ENCODE measurements around the gene APOL4.
A peak's percentile ranks its signal among the peaks of the same experiment; 100 is the strongest.
"Not testable (repeated sequence)": the region's sequence is repeated elsewhere in the genome, so short reads cannot be mapped to it uniquely, and the experiment has no call there.

APOL4 gene

GRCh38 chr22:36160499-36160942, 41.1 kb downstream of the APOL4 start, which contains the start of gene APOL3:
TSS of gene APOL3 (minus strand) at chr22:36160755. CDS start at chr22:36149055, 11,700 bp downstream.
- Histone ChIP-seq H3K4me1 (ENCODE audit: insufficient read depth, low read length) (peaks cover 31% of the 10 kb centered on the region), H3K27ac (ENCODE audit: low read depth, low read length) (peak within 1 kb of the TSS; percentile 65), H3K4me3 (ENCODE audit: low read depth in 1 of 2, low read length in 2 of 2) (peak within 1 kb of the TSS; percentile 6 to 61), H3K36me3 (ENCODE audit: insufficient read depth, low read length) (no peaks in the 10 kb centered on the region), H3K27me3 (ENCODE audit: control insufficient read depth in 1 of 2, insufficient read depth in 2 of 2, low read length in 2 of 2) (no peaks in the 10 kb centered on the region), H3K9ac (ENCODE audit: low read length) (peak within 1 kb of the TSS; percentile 32), H3K9me3 (ENCODE audit: low read length) (no peaks in the 10 kb centered on the region)

GRCh38 chr22:36156515-36157419, 44.8 kb downstream of the APOL4 start:
- no peaks in the 10 kb centered on the region for H3K36me3 ChIP-seq (ENCODE audit: insufficient read depth, low read length)
- H3K4me3 ChIP-seq (ENCODE audit: low read depth in 1 of 2, low read length in 2 of 2) = peak overlapping the region; percentile 41 to 78
- peaks cover 51% of the 10 kb centered on the region for H3K4me1 ChIP-seq (ENCODE audit: insufficient read depth, low read length)
- H3K27me3 ChIP-seq (ENCODE audit: control insufficient read depth in 1 of 2, insufficient read depth in 2 of 2, low read length in 2 of 2) = no peaks in the 10 kb centered on the region
- H3K27ac ChIP-seq (ENCODE audit: low read depth, low read length) = peak overlapping the region; percentile 91
- no peaks in the 10 kb centered on the region for H3K9me3 ChIP-seq (ENCODE audit: low read length)
- peak overlapping the region; percentile 59 for H3K9ac ChIP-seq (ENCODE audit: low read length)

- Histone ChIP-seq H3K4me1 (ENCODE audit: insufficient read depth, low read length) (peaks cover 50% of the 10 kb centered on the region), H3K4me3 (ENCODE audit: low read depth in 1 of 2, low read length in 2 of 2) (peak overlapping the region in 1 of 2 donors; percentile 78), H3K36me3 (ENCODE audit: insufficient read depth, low read length) (no peaks in the 10 kb centered on the region), H3K27ac (ENCODE audit: low read depth, low read length) (peak overlapping the region; percentile 91), H3K9me3 (ENCODE audit: low read length) (no peaks in the 10 kb centered on the region), H3K9ac (ENCODE audit: low read length) (peak overlapping the region; percentile 59), H3K27me3 (ENCODE audit: control insufficient read depth in 1 of 2, insufficient read depth in 2 of 2, low read length in 2 of 2) (no peaks in the 10 kb centered on the region)
Observed at GRCh38 chr22:36156119-36156514, 45.5 kb downstream of the APOL4 start.

- H3K9ac ChIP-seq (ENCODE audit: low read length) = no peak overlapping the region
- H3K9me3 ChIP-seq (ENCODE audit: low read length) = no peaks in the 10 kb centered on the region
- no peaks in the 10 kb centered on the region for H3K36me3 ChIP-seq (ENCODE audit: insufficient read depth, low read length)
- no peaks in the 10 kb centered on the region for H3K27me3 ChIP-seq (ENCODE audit: control insufficient read depth in 1 of 2, insufficient read depth in 2 of 2, low read length in 2 of 2)
- H3K4me3 ChIP-seq (ENCODE audit: low read depth in 1 of 2, low read length in 2 of 2) = peak overlapping the region in 1 of 2 donors; percentile 15
- peak overlapping the region; percentile 91 for H3K27ac ChIP-seq (ENCODE audit: low read depth, low read length)
- H3K4me1 ChIP-seq (ENCODE audit: insufficient read depth, low read length) = peaks cover 46% of the 10 kb centered on the region
Observed at GRCh38 chr22:36155702-36156101, 45.9 kb downstream of the APOL4 start.

DNA sequence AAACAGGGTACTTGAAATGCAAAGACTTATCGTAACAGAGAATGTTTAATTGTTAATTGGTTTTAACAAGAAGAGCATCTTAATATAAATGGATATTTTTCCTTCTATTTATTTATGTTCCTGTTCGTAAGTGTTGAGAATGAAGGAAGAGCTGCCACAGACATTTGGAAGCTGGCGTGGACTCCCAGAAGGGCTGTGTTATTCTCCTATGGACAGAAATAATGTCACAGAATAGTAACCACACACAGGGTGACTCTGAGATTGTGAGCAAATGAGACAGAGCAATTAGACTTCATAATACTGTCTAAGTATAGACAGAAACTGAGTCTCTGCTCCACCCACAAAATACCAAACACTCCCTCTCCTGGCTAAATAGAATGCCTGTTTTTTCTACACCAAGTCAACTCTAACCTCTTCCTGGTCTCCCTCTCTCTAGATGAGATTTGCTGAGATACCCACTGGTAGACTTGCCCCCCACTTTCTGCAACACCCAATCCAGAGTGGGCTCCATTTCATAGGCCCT, 47.1 kb downstream of the APOL4 start:
- Histone ChIP-seq H3K27ac (ENCODE audit: low read depth, low read length) (peak overlapping the region; percentile 91), H3K27me3 (ENCODE audit: control insufficient read depth in 1 of 2, insufficient read depth in 2 of 2, low read length in 2 of 2) (no peaks in the 10 kb centered on the region), H3K36me3 (ENCODE audit: insufficient read depth, low read length) (no peaks in the 10 kb centered on the region), H3K4me3 (ENCODE audit: low read depth in 1 of 2, low read length in 2 of 2) (no peak overlapping the region), H3K9ac (ENCODE audit: low read length) (no peak overlapping the region), H3K9me3 (ENCODE audit: low read length) (no peaks in the 10 kb centered on the region), H3K4me1 (ENCODE audit: insufficient read depth, low read length) (peaks cover 35% of the 10 kb centered on the region)

- H3K9me3 ChIP-seq (ENCODE audit: low read length) = no peaks in the 10 kb centered on the region
- no peak overlapping the region for H3K9ac ChIP-seq (ENCODE audit: low read length)
- no peak overlapping the region for H3K27ac ChIP-seq (ENCODE audit: low read depth, low read length)
- H3K4me3 ChIP-seq (ENCODE audit: low read depth in 1 of 2, low read length in 2 of 2) = no peak overlapping the region
- H3K27me3 ChIP-seq (ENCODE audit: control insufficient read depth in 1 of 2, insufficient read depth in 2 of 2, low read length in 2 of 2) = no peaks in the 10 kb centered on the region
- H3K36me3 ChIP-seq (ENCODE audit: insufficient read depth, low read length) = peaks cover 6% of the 10 kb centered on the region
- H3K4me1 ChIP-seq (ENCODE audit: insufficient read depth, low read length) = peaks cover 31% of the 10 kb centered on the region
Observed at GRCh38 chr22:36153501-36154422, 47.8 kb downstream of the APOL4 start.

GRCh38 chr22:36152821-36153220, 48.8 kb downstream of the APOL4 start:
- not testable (repeated sequence) for H3K4me3 ChIP-seq (ENCODE audit: low read depth in 1 of 2, low read length in 2 of 2); H3K27ac ChIP-seq (ENCODE audit: low read depth, low read length); H3K9ac ChIP-seq (ENCODE audit: low read length); H3K27me3 ChIP-seq (ENCODE audit: control insufficient read depth in 1 of 2, insufficient read depth in 2 of 2, low read length in 2 of 2); H3K36me3 ChIP-seq (ENCODE audit: insufficient read depth, low read length); H3K9me3 ChIP-seq (ENCODE audit: low read length)
- H3K4me1 ChIP-seq (ENCODE audit: insufficient read depth, low read length) = peaks cover 31% of the 10 kb centered on the region

GRCh38 chr22:36152088-36152487, 49.5 kb downstream of the APOL4 start:
- Histone ChIP-seq H3K27me3 (ENCODE audit: control insufficient read depth in 1 of 2, insufficient read depth in 2 of 2, low read length in 2 of 2) (no peaks in the 10 kb centered on the region), H3K9ac (ENCODE audit: low read length) (no peak overlapping the region), H3K9me3 (ENCODE audit: low read length) (no peaks in the 10 kb centered on the region), H3K4me3 (ENCODE audit: low read depth in 1 of 2, low read length in 2 of 2) (no peak overlapping the region), H3K36me3 (ENCODE audit: insufficient read depth, low read length) (peaks cover 8% of the 10 kb centered on the region), H3K27ac (ENCODE audit: low read depth, low read length) (no peak overlapping the region), H3K4me1 (ENCODE audit: insufficient read depth, low read length) (peaks cover 31% of the 10 kb centered on the region)

DNA sequence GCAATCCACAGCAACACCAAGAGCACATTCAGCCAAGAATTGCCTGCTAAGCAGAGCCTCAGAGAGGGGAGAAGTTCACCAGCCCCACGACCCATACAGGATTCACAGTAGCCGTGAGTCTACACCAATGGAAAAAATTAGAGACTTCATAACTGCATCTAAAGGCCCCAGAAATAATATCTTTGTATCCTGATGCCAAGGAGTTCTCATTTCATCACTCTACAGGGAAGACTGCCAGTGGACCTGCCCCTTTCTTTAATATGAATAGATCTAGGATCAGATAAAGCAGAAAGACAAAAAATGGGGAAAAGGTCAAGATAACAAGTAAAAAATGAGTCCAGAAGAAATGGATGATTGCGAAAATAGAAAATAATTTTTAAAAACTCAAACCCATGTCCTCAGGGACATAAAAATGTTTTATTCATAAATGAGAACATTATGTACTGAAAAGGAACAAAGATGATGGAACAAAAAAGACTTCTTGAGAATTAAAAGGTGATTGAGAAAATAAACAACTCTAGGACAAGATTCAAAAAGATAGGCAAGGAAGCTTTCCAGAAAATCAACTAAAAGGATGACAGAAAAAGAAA, 50.5 kb downstream of the APOL4 start:
- H3K27me3 ChIP-seq (ENCODE audit: control insufficient read depth in 1 of 2, insufficient read depth in 2 of 2, low read length in 2 of 2) = no peaks in the 10 kb centered on the region

DNA sequence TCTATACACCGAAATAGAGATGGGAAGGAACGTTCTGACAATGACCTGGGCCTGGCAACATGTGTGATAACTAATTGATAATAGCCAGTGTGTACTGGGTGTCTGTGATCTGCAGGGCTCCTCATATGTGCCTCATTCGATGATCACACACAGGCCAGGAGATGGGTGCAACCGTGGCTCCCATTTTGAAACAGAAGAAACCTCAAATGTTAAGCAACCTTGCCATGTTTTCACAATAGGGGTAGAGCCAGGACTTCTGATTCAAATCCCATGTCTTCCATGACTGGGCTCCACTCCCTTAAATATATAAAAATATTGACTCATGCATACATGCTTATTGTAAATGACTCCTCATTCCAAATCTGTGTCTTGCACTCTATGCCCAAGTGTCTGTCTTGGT, 52.2 kb downstream of the APOL4 start:
- H3K27ac ChIP-seq (ENCODE audit: low read depth, low read length) = no peak overlapping the region
- H3K4me3 ChIP-seq (ENCODE audit: low read depth in 1 of 2, low read length in 2 of 2) = no peak overlapping the region
- H3K36me3 ChIP-seq (ENCODE audit: insufficient read depth, low read length) = peaks cover 8% of the 10 kb centered on the region
- H3K9me3 ChIP-seq (ENCODE audit: low read length) = no peaks in the 10 kb centered on the region
- peaks cover 19% of the 10 kb centered on the region for H3K4me1 ChIP-seq (ENCODE audit: insufficient read depth, low read length)
- H3K27me3 ChIP-seq (ENCODE audit: control insufficient read depth in 1 of 2, insufficient read depth in 2 of 2, low read length in 2 of 2) = no peaks in the 10 kb centered on the region
- H3K9ac ChIP-seq (ENCODE audit: low read length) = no peak overlapping the region

More for the DNA sequence above, 50.5 kb downstream of the APOL4 start:
- no peak overlapping the region for H3K27ac ChIP-seq (ENCODE audit: low read depth, low read length)
- no peak overlapping the region for H3K9ac ChIP-seq (ENCODE audit: low read length)
- no peaks in the 10 kb centered on the region for H3K9me3 ChIP-seq (ENCODE audit: low read length)
- H3K4me1 ChIP-seq (ENCODE audit: insufficient read depth, low read length) = peaks cover 25% of the 10 kb centered on the region
- H3K4me3 ChIP-seq (ENCODE audit: low read depth in 1 of 2, low read length in 2 of 2) = no peak overlapping the region
- H3K36me3 ChIP-seq (ENCODE audit: insufficient read depth, low read length) = peaks cover 8% of the 10 kb centered on the region

DNA sequence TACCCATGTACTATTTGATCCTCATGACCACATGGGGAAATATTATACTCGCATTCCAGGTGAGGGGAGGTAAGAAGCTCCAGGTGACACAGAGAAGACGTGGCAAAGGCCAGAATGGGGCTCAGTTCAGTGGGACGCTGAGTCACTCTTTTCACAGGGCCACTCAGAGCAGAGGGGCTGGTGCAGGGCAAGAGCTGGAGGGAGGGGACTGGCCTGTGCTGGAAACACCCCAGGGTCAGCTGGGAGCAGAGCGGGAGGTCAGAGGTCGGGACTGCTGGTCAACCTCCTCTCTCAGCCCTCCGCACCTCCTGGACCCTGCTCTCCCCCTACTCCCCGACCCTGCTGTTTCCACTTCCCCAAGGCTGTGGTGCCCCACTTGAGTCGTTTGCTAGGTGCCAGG, 53.2 kb downstream of the APOL4 start:
- H3K4me1 ChIP-seq (ENCODE audit: insufficient read depth, low read length) = peaks cover 11% of the 10 kb centered on the region
- H3K4me3 ChIP-seq (ENCODE audit: low read depth in 1 of 2, low read length in 2 of 2) = no peak overlapping the region
- no peaks in the 10 kb centered on the region for H3K9me3 ChIP-seq (ENCODE audit: low read length)
- no peak overlapping the region for H3K27ac ChIP-seq (ENCODE audit: low read depth, low read length)
- no peaks in the 10 kb centered on the region for H3K27me3 ChIP-seq (ENCODE audit: control insufficient read depth in 1 of 2, insufficient read depth in 2 of 2, low read length in 2 of 2)
- H3K36me3 ChIP-seq (ENCODE audit: insufficient read depth, low read length) = peaks cover 8% of the 10 kb centered on the region
- no peak overlapping the region for H3K9ac ChIP-seq (ENCODE audit: low read length)
